Left lobe of liver (tissue), 2 donors: ENCODE results near the gene SOX6. TPM values are rescaled to one million over a fixed set of nuclear protein-coding genes. Genes with fewer than 3 reads are reported as not detected.

Experiments used
- ATAC-seq: fragments of 200-7000 bp; cut with Tn5 transposase; one replicate; pipeline ENCODE4 v1.9.1; 2020; ENCODE audit warnings: mild to moderate bottlenecking, moderate library complexity
- DNase-seq: peaks from one replicate; pipeline ENCODE4 v3.0.0-alpha.2; 2020; ENCODE audit warnings: low spot score
- total RNA-seq: library from RNA; stranded (reverse); gene quantifications from one replicate; pipeline ENCODE4 v1.2.1, GENCODE V29; 2021
- donor health status: DM: no; HTN: no; CAD: no; lungs with moderate emphysema.
- donor health status: DM: no; HTN: yes; CAD: no.

The SOX6 gene
- total RNA-seq, 1 donor from 2014 or later, result 14.1 TPM

DNA sequence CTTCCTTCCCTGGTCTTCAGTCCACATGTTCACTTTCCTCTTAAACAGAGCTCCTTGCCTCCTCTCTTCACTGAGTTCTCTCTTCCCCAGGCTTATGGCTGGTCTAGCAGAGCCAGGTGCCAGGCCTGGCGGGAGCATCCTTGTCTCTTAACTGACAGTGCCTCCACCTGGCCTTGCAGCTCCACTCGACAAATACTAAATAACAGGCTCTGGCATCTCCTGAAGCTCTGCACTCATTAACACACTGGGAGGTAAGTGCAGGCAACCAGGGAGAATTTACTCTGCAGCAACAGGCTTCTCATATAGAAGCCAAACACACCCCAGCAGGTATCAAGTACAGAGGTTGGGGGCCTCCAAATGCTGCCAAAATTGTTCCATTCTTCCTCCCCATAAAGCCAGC lies 438.1 kb downstream of the SOX6 start:
- ATAC-seq, result no peak
- no peak for DNase-seq
